OCI-LY1 (cell line): ENCODE data around the gene TRPC4AP.

Experiments
- H2AFZ ChIP-seq: fragments of 200-600 bp; sonication (generic), shearing (Covaris generic); 2 replicates; pipeline ENCODE4 v1.6.0; 2014; ENCODE audit warnings: antibody characterized with exemption, mild to moderate bottlenecking, low read length
- H3F3A ChIP-seq: fragments of 200-600 bp; sonication (generic), shearing (Covaris generic); 2 replicates; pipeline ENCODE4 v1.6.0; 2014; ENCODE audit warnings: mild to moderate bottlenecking, antibody characterized with exemption, low read length, moderate library complexity; ENCODE audit not compliant: insufficient read depth
- H3K27ac ChIP-seq: fragments of 200-600 bp; sonication (generic); 2 replicates; pipeline ENCODE4 v1.5.1; 2014; ENCODE audit warnings: low read length, mixed run types, mild to moderate bottlenecking, low read depth; ENCODE audit not compliant: poor library complexity, severe bottlenecking
- H3K27me3 ChIP-seq: fragments of 200-600 bp; sonication (generic); 2 replicates; pipeline ENCODE4 v1.6.0; 2014; ENCODE audit warnings: antibody characterized with exemption, mild to moderate bottlenecking, low read length, moderate library complexity; ENCODE audit not compliant: insufficient read depth
- H3K36me3 ChIP-seq: fragments of 200-600 bp; sonication (generic); 2 replicates; pipeline ENCODE4 v1.6.1; 2014; ENCODE audit warnings: mild to moderate bottlenecking, antibody characterized with exemption, low read length, moderate library complexity, mixed read lengths; ENCODE audit not compliant: insufficient read depth
- H3K4me1 ChIP-seq: fragments of 200-600 bp; sonication (generic); 2 replicates; pipeline ENCODE4 v1.5.1; 2014; ENCODE audit warnings: mild to moderate bottlenecking, low read length, moderate library complexity; ENCODE audit not compliant: insufficient read depth, severe bottlenecking
- H3K4me2 ChIP-seq: fragments of 200-600 bp; sonication (generic), shearing (Covaris generic); 2 replicates; pipeline ENCODE4 v1.6.1; 2014; ENCODE audit warnings: low read length
- H3K4me3 ChIP-seq: fragments of 200-600 bp; sonication (generic); 2 replicates; pipeline ENCODE4 v1.5.1; 2014; ENCODE audit warnings: low read length, low read depth, mild to moderate bottlenecking, mixed read lengths; ENCODE audit not compliant: poor library complexity, severe bottlenecking
- H3K79me2 ChIP-seq: fragments of 200-600 bp; shearing (Covaris generic); 2 replicates; pipeline ENCODE4 v1.6.1; 2016; ENCODE audit warnings: mixed run types, low read length, mixed read lengths; ENCODE audit not compliant: insufficient read depth
- H3K9ac ChIP-seq: fragments of 200-600 bp; sonication (generic), shearing (Covaris generic); 2 replicates; pipeline ENCODE4 v1.6.1; 2014; ENCODE audit warnings: mild to moderate bottlenecking, low read length, mixed read lengths
- H3K9me2 ChIP-seq: fragments of 200-600 bp; sonication (generic), shearing (Covaris generic); 2 replicates; pipeline ENCODE4 v1.6.1; 2014; ENCODE audit warnings: low read depth, mild to moderate bottlenecking, low read length, mixed read lengths
- H3K9me3 ChIP-seq: fragments of 200-600 bp; shearing (Covaris generic); 2 replicates; pipeline ENCODE4 v1.6.1; 2014; ENCODE audit warnings: low read length, mixed read lengths
- H4K20me1 ChIP-seq: fragments of 200-600 bp; sonication (generic), shearing (Covaris generic); 2 replicates; pipeline ENCODE4 v1.6.0; 2016; ENCODE audit warnings: mild to moderate bottlenecking, low read length; ENCODE audit not compliant: insufficient read depth
- CTCF ChIP-seq: fragments of 200-600 bp; sonication (generic), shearing (Covaris generic); IDR thresholded peaks from 2 replicates; pipeline ENCODE4 v1.5.1; 2017; ENCODE audit warnings: mild to moderate bottlenecking, antibody characterized with exemption, low read length, moderate library complexity, mixed read lengths
- EZH2 ChIP-seq: fragments of 200-600 bp; sonication (generic), shearing (Covaris generic); IDR thresholded peaks from 2 replicates; pipeline ENCODE4 v1.8.0; 2017; ENCODE audit warnings: borderline replicate concordance, mixed run types, mild to moderate bottlenecking, antibody characterized with exemption, low read length, moderate library complexity, mixed read lengths

Gene TRPC4AP

GRCh38 chr20:34998331-34998950 lies 94.2 kb downstream of the TRPC4AP start:
- H3K27ac ChIP-seq, result no peak overlapping the region

GRCh38 chr20:34997774-34998173 lies 94.8 kb downstream of the TRPC4AP start:
- Histone ChIP-seq H3K27me3 (no peaks in the 10 kb centered on the region), H3K9me3 (no peaks in the 10 kb centered on the region), H3K9me2 (no peaks in the 10 kb centered on the region), H4K20me1 (no peaks in the 10 kb centered on the region), H3K4me3 (no peak overlapping the region), H3K79me2 (no peaks in the 10 kb centered on the region), H3K27ac (no peak overlapping the region), H3K36me3 (peaks cover 33% of the 10 kb centered on the region), H3K9ac (no peak overlapping the region), H3K4me2 (no peak overlapping the region), H2AFZ (no peak overlapping the region), H3K4me1 (peaks cover 3% of the 10 kb centered on the region), H3F3A (no peaks in the 10 kb centered on the region)
- TF ChIP-seq EZH2 (no peak), CTCF (no peak)

More at GRCh38 chr20:34998331-34998950, 94.2 kb downstream of the TRPC4AP start:
- Histone ChIP-seq H3K4me2 (no peak overlapping the region), H2AFZ (no peak overlapping the region), H3K79me2 (no peaks in the 10 kb centered on the region), H3F3A (no peaks in the 10 kb centered on the region), H3K27me3 (no peaks in the 10 kb centered on the region), H3K9me3 (no peaks in the 10 kb centered on the region), H3K36me3 (peaks cover 40% of the 10 kb centered on the region), H3K9ac (no peak overlapping the region), H3K9me2 (no peaks in the 10 kb centered on the region), H3K4me1 (peaks cover 3% of the 10 kb centered on the region), H4K20me1 (no peaks in the 10 kb centered on the region), H3K4me3 (no peak overlapping the region)
- TF ChIP-seq EZH2, result no peak
- no peak for TF ChIP-seq CTCF

GRCh38 chr20:34997131-34997561 lies 95.5 kb downstream of the TRPC4AP start:
- H3K27ac ChIP-seq, result no peak overlapping the region
- H3K4me3 ChIP-seq, result no peak overlapping the region
- TF ChIP-seq EZH2 (no peak), CTCF (no peak)
- no peaks in the 10 kb centered on the region for H4K20me1 ChIP-seq
- no peaks in the 10 kb centered on the region for H3F3A ChIP-seq
- no peaks in the 10 kb centered on the region for H3K9me2 ChIP-seq
- H3K27me3 ChIP-seq, result no peaks in the 10 kb centered on the region
- no peak overlapping the region for H2AFZ ChIP-seq
- peaks cover 28% of the 10 kb centered on the region for H3K36me3 ChIP-seq
- H3K9ac ChIP-seq, result no peak overlapping the region
- H3K4me2 ChIP-seq, result no peak overlapping the region; the same call in 1 of the 2 replicates
- no peaks in the 10 kb centered on the region for H3K79me2 ChIP-seq
- no peaks in the 10 kb centered on the region for H3K9me3 ChIP-seq
- peaks cover 3% of the 10 kb centered on the region for H3K4me1 ChIP-seq
